Measurements from ENCODE around the gene ATG7. TPM values are rescaled to one million over a fixed set of nuclear protein-coding genes. Genes with fewer than 3 reads are reported as not detected.
A peak's percentile ranks its signal among the peaks of the same experiment; 100 is the strongest.

The ATG7 gene
- total and polyA plus RNA-seq, 11 donors = 4.4 to 45.1 (median 14.4) TPM

DNA sequence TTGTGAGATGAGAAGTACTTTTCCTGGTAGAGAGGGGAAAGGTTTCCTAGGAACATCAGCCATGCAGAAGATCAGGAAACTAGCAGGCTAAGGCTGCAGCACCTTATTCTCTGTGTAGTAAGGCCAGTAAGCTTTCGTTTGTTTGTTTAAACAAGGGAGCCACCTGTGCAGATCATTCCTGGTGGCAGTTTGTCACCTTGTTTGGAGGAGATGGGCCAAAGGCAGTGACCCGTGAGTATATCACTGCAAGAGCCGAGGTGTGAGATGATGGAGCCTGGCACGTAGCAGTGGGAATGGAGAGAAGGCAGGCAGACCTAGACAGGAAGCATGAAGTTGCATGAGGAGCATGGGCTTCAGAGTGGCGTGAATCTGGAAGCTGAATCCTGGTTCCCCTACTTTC is 19.6 kb downstream of the ATG7 start:
- Histone ChIP-seq H3K9me3 (no peaks in the 10 kb centered on the region), H3K4me1 (peaks cover 12 to 54% (median 30%) of the 10 kb centered on the region in 12 donors), H3K27me3 (no peaks in the 10 kb centered on the region), H3K27ac (peak overlapping the region in 3 of 12 donors; percentile 20 to 93 (median 48)), H3K36me3 (peaks cover 0 to 18% (median 0%) of the 10 kb centered on the region in 9 donors), H3K4me3 (no peak overlapping the region)
- TF ChIP-seq, protein P1, sequence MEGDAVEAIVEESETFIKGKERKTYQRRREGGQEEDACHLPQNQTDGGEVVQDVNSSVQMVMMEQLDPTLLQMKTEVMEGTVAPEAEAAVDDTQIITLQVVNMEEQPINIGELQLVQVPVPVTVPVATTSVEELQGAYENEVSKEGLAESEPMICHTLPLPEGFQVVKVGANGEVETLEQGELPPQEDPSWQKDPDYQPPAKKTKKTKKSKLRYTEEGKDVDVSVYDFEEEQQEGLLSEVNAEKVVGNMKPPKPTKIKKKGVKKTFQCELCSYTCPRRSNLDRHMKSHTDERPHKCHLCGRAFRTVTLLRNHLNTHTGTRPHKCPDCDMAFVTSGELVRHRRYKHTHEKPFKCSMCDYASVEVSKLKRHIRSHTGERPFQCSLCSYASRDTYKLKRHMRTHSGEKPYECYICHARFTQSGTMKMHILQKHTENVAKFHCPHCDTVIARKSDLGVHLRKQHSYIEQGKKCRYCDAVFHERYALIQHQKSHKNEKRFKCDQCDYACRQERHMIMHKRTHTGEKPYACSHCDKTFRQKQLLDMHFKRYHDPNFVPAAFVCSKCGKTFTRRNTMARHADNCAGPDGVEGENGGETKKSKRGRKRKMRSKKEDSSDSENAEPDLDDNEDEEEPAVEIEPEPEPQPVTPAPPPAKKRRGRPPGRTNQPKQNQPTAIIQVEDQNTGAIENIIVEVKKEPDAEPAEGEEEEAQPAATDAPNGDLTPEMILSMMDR (IDR thresholded peaks at IDR 0.05) = no peak
- intact Hi-C loops (cut with DNase I) = no loop called here
- DNase-seq (peak in 2 of 5 donors; percentile 39 to 65), ATAC-seq (peak; percentile 48 to 77 (median 62))
- 60 to 75% (median 71%) methylated on average over 5 of the region's 5 CpGs for WGBS, 4 donors

DNA sequence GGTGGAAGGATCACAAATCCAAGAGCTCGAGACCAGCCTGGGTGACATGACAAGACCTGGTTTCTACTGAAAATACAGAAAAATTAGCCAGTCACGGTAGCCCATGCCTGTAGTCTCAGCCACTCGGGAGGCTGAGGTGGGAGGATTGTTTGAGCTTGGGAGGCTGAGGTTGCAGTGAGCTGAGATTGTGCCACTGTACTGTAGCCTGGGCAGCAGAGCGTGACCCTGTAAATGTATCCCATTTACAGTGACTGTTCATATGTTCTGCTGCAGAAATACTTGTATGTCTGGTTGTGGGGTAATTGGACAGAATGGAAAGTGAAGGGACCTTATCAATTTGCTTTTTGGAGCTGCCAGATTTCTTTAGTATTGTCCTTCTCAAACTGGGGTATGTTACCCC is 24.9 kb downstream of the ATG7 start:
- Histone ChIP-seq H3K4me3 (no peak overlapping the region), H3K27ac (no peak overlapping the region), H3K4me1 (peaks cover 0 to 1% (median 0%) of the 10 kb centered on the region in 12 donors), H3K27me3 (no peaks in the 10 kb centered on the region), H3K36me3 (peaks cover 0 to 49% (median 33%) of the 10 kb centered on the region in 9 donors), H3K9me3 (no peaks in the 10 kb centered on the region)
- intact Hi-C loops (cut with DNase I) = no loop called here
- no peak for DNase-seq
- no peak for ATAC-seq
- WGBS, 4 donors = 92 to 96% (median 96%) methylated on average over 4 of the region's 4 CpGs
- TF ChIP-seq, protein P1 (IDR thresholded peaks at IDR 0.05) = no peak
- TF ChIP-seq POLR2A (IDR thresholded peaks at IDR 0.05) = no peak

DNA sequence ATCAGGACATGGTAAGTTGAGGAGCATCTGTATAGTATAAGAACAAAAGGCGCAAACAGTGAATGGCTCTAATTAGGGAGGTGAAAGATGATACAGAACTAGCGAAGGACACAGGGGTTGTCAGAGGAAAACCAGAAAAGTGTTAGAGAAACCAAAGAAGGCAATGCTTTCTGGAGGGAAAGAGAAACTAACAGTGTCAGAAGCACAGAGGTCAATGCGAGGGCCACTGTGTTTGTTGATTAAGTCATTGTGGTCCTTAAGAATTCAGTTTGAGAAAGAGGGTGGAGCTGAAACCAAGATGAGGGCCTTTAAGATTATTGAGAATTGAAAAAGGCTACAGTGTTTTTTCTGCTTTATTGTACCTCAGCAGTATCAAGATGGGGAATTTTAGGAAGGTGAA is 28.8 kb downstream of the ATG7 start:
- Histone ChIP-seq H3K4me1 (peaks cover 0 to 17% (median under 1%) of the 10 kb centered on the region in 12 donors), H3K4me3 (no peak overlapping the region), H3K27ac (peak overlapping the region in 1 of 12 donors; percentile 1), H3K36me3 (peaks cover 0 to 62% (median 56%) of the 10 kb centered on the region in 9 donors), H3K27me3 (no peaks in the 10 kb centered on the region), H3K9me3 (no peaks in the 10 kb centered on the region)
- no peak for ATAC-seq
- no peak for DNase-seq
- 95 to 98% (median 97%) methylated on average over 3 of the region's 3 CpGs for WGBS, 4 donors
- TF ChIP-seq, protein P1 (IDR thresholded peaks at IDR 0.05) = no peak
- no peak for TF ChIP-seq POLR2A (IDR thresholded peaks at IDR 0.05)
- intact Hi-C loops (cut with DNase I) = no loop called here

- no peaks in the 10 kb centered on the region for H3K9me3 ChIP-seq
- intact Hi-C loops (cut with DNase I) = no loop called here
- no peak overlapping the region for H3K27ac ChIP-seq
- peaks cover 0 to 76% (median 65%) of the 10 kb centered on the region in 9 donors for H3K36me3 ChIP-seq
- H3K27me3 ChIP-seq = no peaks in the 10 kb centered on the region
- H3K4me3 ChIP-seq = no peak overlapping the region
- TF ChIP-seq POLR2A (IDR thresholded peaks at IDR 0.05) = no peak
- TF ChIP-seq, protein P1 (IDR thresholded peaks at IDR 0.05) = no peak
- peaks cover 0 to 31% (median under 1%) of the 10 kb centered on the region in 12 donors for H3K4me1 ChIP-seq
- DNase-seq (no peak), ATAC-seq (no peak)
Observed at GRCh38 chr3:11302444-11302843, 30.2 kb downstream of the ATG7 start.

Measured in heart left ventricle (tissue), 16 donors.